HCT116 (cell line): ENCODE results near the gene LSM11. TPM values are rescaled to one million over a fixed set of nuclear protein-coding genes. Genes with fewer than 3 reads are reported as not detected.
"Not testable (repeated sequence)": the region's sequence is repeated elsewhere in the genome, so short reads cannot be mapped to it uniquely, and the experiment has no call there.

Source experiments
- ATAC-seq: fragments of 200-7000 bp; cut with Tn5 transposase; 2 replicates; pipeline ENCODE4 v1.9.1; 2020; ENCODE audit warnings: mild to moderate bottlenecking, moderate library complexity
- BruUV-seq: library from RNA; stranded (reverse); fragments of 400-500 nt; replicated peaks from 2 replicates; lab custom pipeline; 2021; lab: Mats Ljungman, UMichigan
- CTCF ChIA-PET: fragments of 300-600 bp; sonication (Branson Sonifier 250); formaldehyde crosslinking; loops from one replicate; lab custom pipeline; 2021; ENCODE audit warnings: antibody characterized with exemption; lab: Charles Lee
- POLR2A ChIA-PET: fragments of 300-600, 350-600 bp; sonication (Branson Sonifier 250); formaldehyde crosslinking; loops from one replicate; lab custom pipeline; 2021; ENCODE audit warnings: antibody characterized with exemption; lab: Charles Lee
- RAD21 ChIA-PET, 2 experiments: fragments of 300-600 bp; sonication (Branson Sonifier 250); formaldehyde crosslinking; loops; one replicate each; lab custom pipeline; 2023; ENCODE audit warnings: low total read pairs in 2 of 2; ENCODE audit not compliant: uncharacterized antibody in 2 of 2, unreplicated experiment in 2 of 2, low non-redundant PET in 1 of 2; lab: Charles Lee
- DNase-seq: peaks from one replicate; pipeline ENCODE4 v3.0.0-alpha.2; 2010; ENCODE audit warnings: low read depth, low spot score
- H2AFZ ChIP-seq: fragments of 200-600 bp; shearing (Covaris generic), sonication (generic); 2 replicates; pipeline ENCODE4 v1.6.1; 2017; ENCODE audit warnings: low read depth, mixed run types, mixed read lengths, antibody characterized with exemption, low read length; ENCODE audit not compliant: poor library complexity, severe bottlenecking
- H3K27ac ChIP-seq: 2 replicates; pipeline ENCODE4 v1.5.1; 2012; ENCODE audit warnings: low read depth, low read length
- H3K27me3 ChIP-seq: fragments of 200-600 bp; sonication (generic); 2 replicates; pipeline ENCODE4 v1.6.1; 2016; ENCODE audit warnings: mixed run types, low read length, mixed read lengths; ENCODE audit not compliant: insufficient read depth
- H3K36me3 ChIP-seq, 2 experiments: fragments of 200-500 bp in 1 of 2; fragments of 200-600 bp in 1 of 2; sonication (Bioruptor generic) in 1 of 2; sonication (generic) in 1 of 2; 2 replicates each; pipeline versions ENCODE4 v1.5.1 to v1.6.1; 2014 to 2016; ENCODE audit warnings: low read length in 2 of 2, inconsistent platforms in 1 of 2, mixed read lengths in 1 of 2, mixed run types in 1 of 2; ENCODE audit not compliant: insufficient read depth in 2 of 2, control insufficient read depth in 1 of 2
- H3K4me1 ChIP-seq, 2 experiments: fragments of 200-600 bp in 1 of 2; sonication (generic) in 1 of 2; 2 replicates each; pipeline versions ENCODE4 v1.5.1 to v1.6.1; 2012 to 2017; ENCODE audit warnings: low read length in 2 of 2, inconsistent platforms in 1 of 2, mild to moderate bottlenecking in 1 of 2, mixed read lengths in 1 of 2, mixed run types in 1 of 2, moderate library complexity in 1 of 2; ENCODE audit not compliant: insufficient read depth in 2 of 2, control insufficient read depth in 1 of 2
- H3K4me2 ChIP-seq: fragments of 200-600 bp; sonication (generic); 2 replicates; pipeline ENCODE4 v1.6.1; 2017; ENCODE audit warnings: mixed run types, low read length, mixed read lengths
- H3K4me3 ChIP-seq, 2 experiments: fragments of 200-600 bp in 1 of 2; sonication (generic) in 1 of 2; replicated peaks in 1 of 2; 2 replicates each; pipeline ENCODE4 v1.5.1; 2011 to 2016; ENCODE audit warnings: low read length in 2 of 2, control low read depth in 1 of 2, low read depth in 1 of 2, mild to moderate bottlenecking in 1 of 2, mixed read lengths in 1 of 2, mixed run types in 1 of 2
- H3K79me2 ChIP-seq: fragments of 200-600 bp; sonication (generic); 2 replicates; pipeline ENCODE4 v1.6.1; 2017; ENCODE audit warnings: mild to moderate bottlenecking, mixed run types, low read length, moderate library complexity, mixed read lengths; ENCODE audit not compliant: insufficient read depth
- H3K9ac ChIP-seq: fragments of 200-600 bp; sonication (generic); 2 replicates; pipeline ENCODE4 v1.6.1; 2016; ENCODE audit warnings: low read length, mixed read lengths
- H3K9me2 ChIP-seq: fragments of 200-600 bp; sonication (generic), shearing (Covaris generic); 2 replicates; pipeline ENCODE4 v1.6.1; 2017; ENCODE audit warnings: mixed run types, mild to moderate bottlenecking, moderate library complexity; ENCODE audit not compliant: insufficient read depth
- H3K9me3 ChIP-seq, 2 experiments: fragments of 200-500 bp in 1 of 2; fragments of 200-600 bp in 1 of 2; sonication (Bioruptor generic) in 1 of 2; sonication (generic) in 1 of 2; 2 replicates each; pipeline ENCODE4 v1.6.1; 2014 to 2017; ENCODE audit warnings: low read length in 2 of 2, mixed read lengths in 2 of 2, inconsistent platforms in 1 of 2, low read depth in 1 of 2, mild to moderate bottlenecking in 1 of 2, mixed run types in 1 of 2, moderate library complexity in 1 of 2; ENCODE audit not compliant: control insufficient read depth in 1 of 2, insufficient read depth in 1 of 2
- H4K20me1 ChIP-seq: fragments of 200-600 bp; sonication (generic), shearing (Covaris generic); 2 replicates; pipeline ENCODE4 v1.6.1; 2017; ENCODE audit warnings: mixed run types, mild to moderate bottlenecking, moderate library complexity; ENCODE audit not compliant: insufficient read depth
- ATF3 ChIP-seq: IDR thresholded peaks from 2 replicates; pipeline ENCODE4 v1.6.1; 2012
- CTCF ChIP-seq, 3 experiments: fragments of 200-600 bp in 1 of 3; sonication (generic) in 1 of 3; IDR thresholded peaks in 2 of 3; conservative IDR thresholded peaks in 1 of 3; 2 replicates each; pipeline ENCODE4 v1.5.1; 2012 to 2017; ENCODE audit warnings: low read depth in 2 of 3, low read length in 2 of 3, antibody characterized with exemption in 1 of 3, borderline replicate concordance in 1 of 3, control low read depth in 1 of 3, mild to moderate bottlenecking in 1 of 3, mixed read lengths in 1 of 3, mixed run types in 1 of 3, moderate library complexity in 1 of 3; ENCODE audit not compliant: insufficient read depth in 1 of 3
- EGR1 ChIP-seq: IDR thresholded peaks from 2 replicates; pipeline ENCODE4 v1.6.1; 2012; ENCODE audit warnings: low read depth
- ELF1 ChIP-seq: IDR thresholded peaks from 2 replicates; pipeline ENCODE4 v1.6.1; 2012; ENCODE audit warnings: low read depth, borderline replicate concordance
- EZH2 ChIP-seq: fragments of 200-600 bp; sonication (generic); IDR thresholded peaks from 2 replicates; pipeline ENCODE4 v1.6.1; 2017; ENCODE audit warnings: antibody characterized with exemption, mixed run types
- EZH2phosphoT487 ChIP-seq: fragments of 200-600 bp; IDR thresholded peaks from 2 replicates; pipeline ENCODE4 v1.6.1; 2018; ENCODE audit warnings: antibody characterized with exemption, borderline replicate concordance
- FOSL1 ChIP-seq: IDR thresholded peaks from 2 replicates; pipeline ENCODE4 v1.6.1; 2012; ENCODE audit warnings: low read depth
- MAX ChIP-seq: IDR thresholded peaks from 2 replicates; pipeline ENCODE4 v1.6.1; 2012
- POLR2A ChIP-seq: IDR thresholded peaks from 2 replicates; pipeline ENCODE4 v1.7.0; 2011; ENCODE audit warnings: borderline replicate concordance; ENCODE audit not compliant: insufficient read depth, insufficient read length; ENCODE audit errors: extremely low read depth
- TCF7L2 ChIP-seq: IDR thresholded peaks from 2 replicates; pipeline ENCODE4 v1.7.0; 2011; ENCODE audit warnings: borderline replicate concordance, inconsistent platforms; ENCODE audit not compliant: insufficient read depth, insufficient read length; ENCODE audit errors: extremely low read depth
- YY1 ChIP-seq: IDR thresholded peaks from 2 replicates; pipeline ENCODE4 v1.6.1; 2011; ENCODE audit warnings: low read length, low read depth, moderate library complexity, mild to moderate bottlenecking; ENCODE audit not compliant: insufficient replicate concordance; ENCODE audit errors: extremely low read depth
- ZBTB33 ChIP-seq: IDR thresholded peaks from 2 replicates; pipeline ENCODE4 v1.6.1; 2011; ENCODE audit warnings: mild to moderate bottlenecking, low read length, moderate library complexity; ENCODE audit not compliant: insufficient replicate concordance; ENCODE audit errors: extremely low read depth
- ZFX ChIP-seq: fragments of 450-650 bp; IDR thresholded peaks from 2 replicates; pipeline ENCODE4 v1.6.1; 2017
- ZNF274 ChIP-seq: fragments of 200-500 bp; sonication (Bioruptor generic); IDR thresholded peaks from 2 replicates; pipeline ENCODE4 v1.6.1; 2014; ENCODE audit warnings: mild to moderate bottlenecking, low read depth, low read length, inconsistent platforms
- intact Hi-C: fragments of 100-400 bp; cut with micrococcal nuclease; formaldehyde crosslinking; loops from 2 replicates; pipeline ENCODE4 v1.10.0; 2022
- total RNA-seq: library from RNA; stranded (reverse); gene quantifications from one replicate; pipeline ENCODE4 v1.2.1, GENCODE V29; 2021; ENCODE audit not compliant: unreplicated experiment

LSM11 gene
- total RNA-seq, 1 experiment from 2014 or later: 6.2 TPM

GRCh38 chr5:157721159-157721558 is 22.4 kb upstream of the LSM11 start:
- no peak for ATAC-seq
- CTCF ChIA-PET: no interaction called here
- no peak overlapping the region for H3K4me2 ChIP-seq
- no peaks in the 10 kb centered on the region for H4K20me1 ChIP-seq
- BruUV-seq: no TSS peak
- DNase-seq: no peak
- no peaks in the 10 kb centered on the region for H3K36me3 ChIP-seq
- TF ChIP-seq EGR1: no peak
- TF ChIP-seq ZNF274: no peak
- no peak for TF ChIP-seq YY1
- no peak for TF ChIP-seq ZFX
- no peak for TF ChIP-seq TCF7L2
- TF ChIP-seq CTCF (IDR thresholded peaks at IDR 0.05 in 2 of 3, conservative IDR thresholded peaks at IDR 0.05 in 1 of 3; ENCODE audit: borderline replicate concordance in 1 of 3, insufficient read depth in 1 of 3, low read depth in 2 of 3, low read length in 2 of 3): no peak
- TF ChIP-seq ZBTB33: no peak
- no peak for TF ChIP-seq EZH2phosphoT487
- TF ChIP-seq ELF1: no peak
- no peak for TF ChIP-seq POLR2A
- no peak for TF ChIP-seq FOSL1
- no peak for TF ChIP-seq MAX
- TF ChIP-seq ATF3: no peak
- TF ChIP-seq EZH2: no peak
- no peaks in the 10 kb centered on the region for H3K79me2 ChIP-seq
- no peaks in the 10 kb centered on the region for H3K9me2 ChIP-seq
- no peaks in the 10 kb centered on the region for H3K27me3 ChIP-seq
- POLR2A ChIA-PET: no interaction called here
- RAD21 ChIA-PET: no interaction called here
- H3K4me1 ChIP-seq: peaks cover 0 to 10% of the 10 kb centered on the region in 2 experiments; a peak in 2 of 4 replicates
- no peak overlapping the region for H3K4me3 ChIP-seq
- H2AFZ ChIP-seq: no peak overlapping the region
- no peaks in the 10 kb centered on the region for H3K9me3 ChIP-seq
- intact Hi-C loops: no loop called here
- no peak overlapping the region for H3K27ac ChIP-seq
- H3K9ac ChIP-seq: no peak overlapping the region

GRCh38 chr5:157722895-157723294 is 20.6 kb upstream of the LSM11 start:
- intact Hi-C loops, H3K4me3 ChIP-seq, H3K79me2 ChIP-seq, H3K36me3 ChIP-seq, H4K20me1 ChIP-seq, H3K4me1 ChIP-seq, DNase-seq, BruUV-seq, H3K4me2 ChIP-seq, POLR2A ChIA-PET, H2AFZ ChIP-seq, H3K27ac ChIP-seq, H3K9ac ChIP-seq, RAD21 ChIA-PET, H3K27me3 ChIP-seq, ATAC-seq, CTCF ChIA-PET, H3K9me2 ChIP-seq, H3K9me3 ChIP-seq: not testable (repeated sequence)
